GM12892 (cell line): ENCODE data around the gene PIK3AP1.

Experiments
- DNase-seq: peaks from one replicate; pipeline ENCODE4 v3.0.0; 2011; ENCODE audit not compliant: insufficient read length
- FAIRE-seq: peaks from 2 replicates; lab custom pipeline; 2011; peaks lifted over from hg19 to GRCh38; lab: Jason Lieb, UNC
- POLR2A ChIP-seq: IDR thresholded peaks from 2 replicates; pipeline ENCODE4 v1.6.1; 2011; ENCODE audit warnings: low read depth, low read length, control low read depth
- POLR2AphosphoS5 ChIP-seq: IDR thresholded peaks from 2 replicates; pipeline ENCODE4 v1.6.1; 2011; ENCODE audit warnings: low read depth, low read length, control low read depth
- TAF1 ChIP-seq: IDR thresholded peaks from 2 replicates; pipeline ENCODE4 v1.6.1; 2011; ENCODE audit warnings: low read depth, mild to moderate bottlenecking, control low read depth, low read length, borderline replicate concordance

PIK3AP1 gene

GRCh38 chr10:96716390-96716789 lies 3.9 kb downstream of the PIK3AP1 start:
- DNase-seq (no peak), FAIRE-seq (peak; percentile 36)
- no peak for TF ChIP-seq POLR2A
- no peak for TF ChIP-seq TAF1
- TF ChIP-seq POLR2AphosphoS5: no peak

DNA sequence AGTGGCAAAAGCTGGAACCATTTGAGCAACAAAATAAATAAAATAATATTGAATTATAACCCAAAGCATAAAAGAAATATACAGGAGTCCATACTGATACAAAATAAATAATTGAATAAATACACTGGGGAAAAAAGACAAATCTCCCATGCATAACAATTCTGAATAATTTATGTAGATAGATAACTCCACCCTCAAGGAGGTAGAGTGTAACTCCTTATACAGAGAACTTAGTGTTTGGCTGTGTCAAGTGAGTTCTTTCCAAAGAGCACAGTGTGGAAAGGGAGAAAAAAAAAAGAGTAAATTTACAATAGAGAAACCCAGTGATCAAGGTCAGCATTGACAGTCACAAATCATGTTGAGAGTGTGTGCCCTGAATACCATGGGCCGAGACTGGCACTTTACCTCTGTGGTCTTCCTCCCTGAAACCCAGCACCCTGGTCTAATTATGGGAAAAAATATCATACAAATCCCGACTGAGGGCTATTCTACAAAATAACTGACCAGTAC lies 5.5 kb downstream of the PIK3AP1 start:
- TF ChIP-seq POLR2AphosphoS5 (no peak), POLR2A (no peak), TAF1 (no peak)
- FAIRE-seq (no peak), DNase-seq (no peak)

DNA sequence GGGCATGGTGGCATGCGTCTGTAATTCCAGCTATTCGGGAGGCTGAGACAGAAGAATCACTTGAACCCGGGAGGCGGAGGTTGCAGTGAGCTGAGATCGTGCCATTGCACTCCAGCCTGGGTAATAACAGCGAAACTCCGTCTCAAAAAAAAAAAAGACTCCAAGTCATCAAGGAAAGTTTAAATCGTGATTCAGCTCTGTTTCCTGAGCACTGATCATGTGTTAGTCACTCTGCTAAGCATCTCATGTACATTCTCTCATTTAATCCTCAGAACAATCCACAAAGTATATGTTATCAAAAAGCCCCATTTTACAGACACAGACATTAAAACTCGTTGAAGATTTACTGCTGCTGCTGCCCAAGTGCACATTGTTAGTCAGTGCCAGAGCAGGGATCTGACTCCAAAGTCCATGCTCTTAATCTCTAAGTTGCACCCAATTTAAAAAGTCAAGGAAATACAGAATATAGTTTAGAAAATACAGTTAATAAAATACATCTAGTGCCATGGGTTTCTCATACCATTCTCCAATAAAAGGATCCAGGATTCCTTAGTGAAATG lies 6.2 kb downstream of the PIK3AP1 start:
- no peak for TF ChIP-seq POLR2A
- TF ChIP-seq POLR2AphosphoS5: no peak
- TF ChIP-seq TAF1: no peak
- FAIRE-seq (no peak), DNase-seq (no peak)

GRCh38 chr10:96712662-96713271 lies 7.5 kb downstream of the PIK3AP1 start:
- DNase-seq (no peak), FAIRE-seq (no peak)
- TF ChIP-seq POLR2AphosphoS5 (no peak), POLR2A (no peak), TAF1 (no peak)

GRCh38 chr10:96711048-96711728 lies 9.1 kb downstream of the PIK3AP1 start:
- TF ChIP-seq POLR2AphosphoS5: no peak
- no peak for TF ChIP-seq TAF1
- TF ChIP-seq POLR2A: no peak
- DNase-seq (no peak), FAIRE-seq (no peak)

DNA sequence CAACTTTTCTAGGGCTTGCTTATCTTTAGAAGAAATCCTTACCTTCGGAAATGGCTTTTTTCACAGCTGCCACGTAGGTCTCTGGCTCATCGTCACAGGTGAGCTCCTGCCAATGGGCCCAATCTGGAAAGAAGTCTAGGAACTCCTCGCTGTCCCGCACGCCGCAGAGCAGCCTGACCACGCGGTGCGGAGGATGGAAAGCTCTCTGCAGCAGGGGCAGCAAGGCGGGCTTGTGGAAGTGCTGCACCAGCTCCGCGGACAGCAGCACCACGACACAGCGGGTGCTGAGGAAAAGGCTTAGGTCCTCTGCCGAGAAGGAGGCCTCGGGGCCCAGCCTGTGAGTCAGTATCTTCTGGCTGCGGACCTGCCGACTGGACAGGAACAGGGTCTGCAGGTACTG lies 10.8 kb downstream of the PIK3AP1 start:
- TF ChIP-seq TAF1: no peak
- no peak for TF ChIP-seq POLR2A
- no peak for TF ChIP-seq POLR2AphosphoS5
- no peak for DNase-seq
- no peak for FAIRE-seq

DNA sequence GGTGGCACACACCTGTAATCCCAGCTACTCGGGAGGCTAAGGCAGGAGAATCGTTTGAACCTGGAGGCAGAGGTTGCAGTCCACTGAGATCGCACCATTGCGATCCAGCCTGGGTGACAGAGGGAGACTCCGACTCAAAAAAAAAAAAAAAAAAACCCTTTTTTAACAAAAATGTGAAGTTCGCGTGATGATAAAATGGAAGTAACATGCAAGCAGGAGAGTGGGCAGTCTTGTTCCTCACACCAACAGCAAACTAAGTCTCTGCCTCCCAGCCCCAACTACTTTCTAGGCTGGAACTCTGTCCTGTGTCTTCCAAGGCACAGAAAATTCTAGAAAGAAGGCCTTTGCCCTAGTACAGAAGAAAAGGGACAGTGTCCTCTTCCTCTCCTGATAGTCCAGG lies 11.3 kb downstream of the PIK3AP1 start:
- FAIRE-seq (no peak), DNase-seq (no peak)
- no peak for TF ChIP-seq POLR2AphosphoS5
- TF ChIP-seq POLR2A: no peak
- no peak for TF ChIP-seq TAF1

GRCh38 chr10:96708456-96708855 lies 11.9 kb downstream of the PIK3AP1 start:
- no peak for FAIRE-seq
- no peak for TF ChIP-seq POLR2AphosphoS5
- no peak for TF ChIP-seq TAF1
- no peak for TF ChIP-seq POLR2A

GRCh38 chr10:96706331-96706853 lies 13.9 kb downstream of the PIK3AP1 start:
- no peak for TF ChIP-seq TAF1
- no peak for TF ChIP-seq POLR2A
- TF ChIP-seq POLR2AphosphoS5: no peak
- FAIRE-seq: peak; percentile 94
- DNase-seq: no peak

More at GRCh38 chr10:96708456-96708855, 11.9 kb downstream of the PIK3AP1 start:
- DNase-seq: no peak

- FAIRE-seq: peak; percentile 73
- no peak for TF ChIP-seq POLR2A
- TF ChIP-seq TAF1: no peak
- TF ChIP-seq POLR2AphosphoS5: no peak
- DNase-seq: no peak
Measured at GRCh38 chr10:96705134-96705533, 15.2 kb downstream of the PIK3AP1 start.

DNA sequence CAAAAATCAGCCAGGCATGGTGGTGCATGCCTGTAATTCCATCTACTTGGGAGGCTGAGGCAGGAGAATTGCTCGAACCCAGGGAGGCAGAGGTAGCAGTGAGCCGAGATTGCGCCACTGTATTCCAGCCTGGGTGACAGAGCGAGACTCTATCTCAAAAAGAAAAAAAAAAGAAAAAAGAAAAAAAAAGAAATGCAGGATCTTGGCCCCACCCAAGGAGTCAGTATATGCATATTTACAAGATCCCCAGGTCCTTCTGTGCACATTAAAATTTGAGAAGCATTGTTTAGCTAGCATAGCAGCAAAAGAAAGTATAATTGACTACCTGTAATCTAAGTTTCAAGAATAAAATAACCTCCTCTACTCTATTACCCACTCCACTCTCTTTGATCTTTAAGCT lies 15.8 kb downstream of the PIK3AP1 start:
- no peak for TF ChIP-seq POLR2AphosphoS5
- TF ChIP-seq TAF1: no peak
- no peak for TF ChIP-seq POLR2A
- DNase-seq (no peak), FAIRE-seq (no peak)

DNA sequence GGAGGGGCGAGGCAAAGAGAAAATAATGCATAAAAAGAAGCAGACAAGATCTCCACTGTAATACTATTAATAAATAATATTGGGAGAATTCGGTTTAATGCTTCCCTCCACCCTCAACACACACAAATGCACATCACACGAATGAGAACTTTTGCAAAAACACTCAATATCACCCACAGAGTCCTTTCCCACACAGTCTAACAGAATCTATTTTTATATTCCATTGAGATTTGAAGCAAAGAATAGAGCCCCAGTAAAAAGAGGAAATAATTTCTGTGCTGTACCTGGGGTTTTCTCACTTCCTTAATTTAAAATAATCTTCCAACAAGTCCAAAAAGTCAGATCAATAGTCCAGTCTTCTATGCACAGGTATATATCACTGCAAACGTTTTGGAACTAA lies 17.0 kb downstream of the PIK3AP1 start:
- FAIRE-seq (peak; percentile 83), DNase-seq (no peak)
- TF ChIP-seq TAF1: no peak
- no peak for TF ChIP-seq POLR2AphosphoS5
- TF ChIP-seq POLR2A: no peak
